Lower lobe of right lung (tissue), 2 donors: ENCODE measurements around the gene TM4SF1. TPM values are rescaled to one million over a fixed set of nuclear protein-coding genes. Genes with fewer than 3 reads are reported as not detected.
A peak's percentile ranks its signal among the peaks of the same experiment; 100 is the strongest.
"Not testable (repeated sequence)": the region's sequence is repeated elsewhere in the genome, so short reads cannot be mapped to it uniquely, and the experiment has no call there.

Experiments used
- ATAC-seq, 2 donors: fragments of 200-7000 bp; cut with Tn5 transposase; one replicate each; pipeline ENCODE4 v1.9.1; 2020 to 2022; ENCODE audit warnings: mild to moderate bottlenecking in 2 of 2, moderate library complexity in 2 of 2
- DNase-seq: peaks from one replicate; pipeline ENCODE4 v3.0.0-alpha.2; 2020
- H3K27ac ChIP-seq: fragments of 200-600 bp; one replicate; pipeline ENCODE4 v1.8.0; 2022
- H3K27me3 ChIP-seq: fragments of 200-600 bp; one replicate; pipeline ENCODE4 v1.8.0; 2022; ENCODE audit warnings: low read depth
- H3K36me3 ChIP-seq: fragments of 200-600 bp; one replicate; pipeline ENCODE4 v1.8.0; 2022; ENCODE audit warnings: mild to moderate bottlenecking
- H3K4me1 ChIP-seq: fragments of 200-600 bp; one replicate; pipeline ENCODE4 v1.8.0; 2022
- H3K4me3 ChIP-seq: fragments of 200-600 bp; one replicate; pipeline ENCODE4 v1.8.0; 2022; ENCODE audit warnings: mild to moderate bottlenecking
- H3K9me3 ChIP-seq: fragments of 200-600 bp; one replicate; pipeline ENCODE4 v1.8.0; 2022
- CTCF ChIP-seq: fragments of 200-600 bp; IDR thresholded peaks from one replicate; pipeline ENCODE4 v1.8.0; 2022; ENCODE audit warnings: antibody characterized with exemption, mild to moderate bottlenecking
- intact Hi-C: fragments of 100-400 bp; cut with DNase I; formaldehyde crosslinking; loops from one replicate; pipeline ENCODE4 v1.11.0; 2022
- total RNA-seq: library from RNA; stranded (reverse); fragmentation: NEBNext Ultra II Directional; extraction: Animal tissue kit (Norgen Biotek cat#: 25700); gene quantifications from one replicate; pipeline ENCODE4 v1.2.1, GENCODE V29; 2021
- donor health status: DM: no; HTN: yes; CAD: no; lungs with severe emphysema.

TM4SF1 gene
- total RNA-seq, 1 donor from 2014 or later = 146 TPM

- H3K9me3 ChIP-seq = no peaks in the 10 kb centered on the region
- H3K4me1 ChIP-seq = peaks cover 24% of the 10 kb centered on the region
- intact Hi-C loops = no loop called here
- H3K36me3 ChIP-seq = no peaks in the 10 kb centered on the region
- ATAC-seq (peak; percentile 95 to 98), DNase-seq (peak; percentile 73)
- no peaks in the 10 kb centered on the region for H3K27me3 ChIP-seq
- H3K27ac ChIP-seq = peak overlapping the region; percentile 65
- H3K4me3 ChIP-seq = no peak overlapping the region
- TF ChIP-seq CTCF = no peak
Observed at GRCh38 chr3:149339931-149340309, 37.5 kb downstream of the TM4SF1 start.

GRCh38 chr3:149337486-149337885, 40.0 kb downstream of the TM4SF1 start:
- H3K4me3 ChIP-seq, intact Hi-C loops, H3K36me3 ChIP-seq, H3K27ac ChIP-seq, DNase-seq, H3K9me3 ChIP-seq, ATAC-seq, H3K27me3 ChIP-seq: not testable (repeated sequence)
- peaks cover 23% of the 10 kb centered on the region for H3K4me1 ChIP-seq

- Histone ChIP-seq H3K4me1 (peaks cover 21% of the 10 kb centered on the region), H3K36me3 (no peaks in the 10 kb centered on the region), H3K4me3 (no peak overlapping the region), H3K9me3 (no peaks in the 10 kb centered on the region), H3K27me3 (no peaks in the 10 kb centered on the region), H3K27ac (no peak overlapping the region)
- intact Hi-C loops = no loop called here
- ATAC-seq = no peak
- no peak for DNase-seq
- no peak for TF ChIP-seq CTCF
Observed at GRCh38 chr3:149336925-149337324, 40.5 kb downstream of the TM4SF1 start.

- ATAC-seq (no peak), DNase-seq (no peak)
- H3K27me3 ChIP-seq = no peaks in the 10 kb centered on the region
- no peaks in the 10 kb centered on the region for H3K9me3 ChIP-seq
- intact Hi-C loops = no loop called here
- H3K4me1 ChIP-seq = peaks cover 8% of the 10 kb centered on the region
- peak within 1 kb of the TSS; percentile 63 for H3K27ac ChIP-seq
- H3K36me3 ChIP-seq = no peaks in the 10 kb centered on the region
- TF ChIP-seq CTCF = no peak
- H3K4me3 ChIP-seq = peak within 1 kb of the TSS; percentile 10
Observed at GRCh38 chr3:149333176-149333859, 44.1 kb downstream of the TM4SF1 start, which contains the start of gene TM4SF18. Gene TM4SF18 (minus strand): TSS chr3:149333636. CDS start chr3:149333382, 254 bp downstream.

GRCh38 chr3:149332771-149333170, 44.7 kb downstream of the TM4SF1 start:
- no peak for DNase-seq
- peak overlapping the region; percentile 63 for H3K27ac ChIP-seq
- intact Hi-C loops = no loop called here
- no peaks in the 10 kb centered on the region for H3K9me3 ChIP-seq
- no peaks in the 10 kb centered on the region for H3K27me3 ChIP-seq
- ATAC-seq = no peak
- H3K4me3 ChIP-seq = peak overlapping the region; percentile 10
- H3K4me1 ChIP-seq = peaks cover 8% of the 10 kb centered on the region
- no peaks in the 10 kb centered on the region for H3K36me3 ChIP-seq
- TF ChIP-seq CTCF = no peak

GRCh38 chr3:149332227-149332765, 45.2 kb downstream of the TM4SF1 start:
- Histone ChIP-seq H3K9me3 (no peaks in the 10 kb centered on the region), H3K4me1 (peaks cover 8% of the 10 kb centered on the region), H3K4me3 (peak overlapping the region; percentile 10), H3K27ac (peak overlapping the region; percentile 63), H3K27me3 (no peaks in the 10 kb centered on the region), H3K36me3 (no peaks in the 10 kb centered on the region)
- no peak for TF ChIP-seq CTCF
- intact Hi-C loops = no loop called here
- no peak for DNase-seq
- no peak for ATAC-seq
